Central memory CD8-positive, alpha-beta T cell (primary cell): Measurements from ENCODE around the gene PA2G4.
A peak's percentile ranks its signal among the peaks of the same experiment; 100 is the strongest.

Source experiments
- ATAC-seq: fragments of 150-1000 bp; cut with Tn5 transposase; replicated peaks from 2 replicates; pipeline ENCODE4 v1.10.0; 2022; ENCODE audit warnings: mild to moderate bottlenecking, moderate FRiP score, moderate number of reproducible peaks; ENCODE audit not compliant: poor library complexity, severe bottlenecking; ENCODE audit errors: extremely low read depth
- DNase-seq, 2 donors: peaks; one replicate each; pipeline ENCODE4 v3.0.0; 2021; ENCODE audit warnings: low spot score in 2 of 2
- H3K27ac Mint-ChIP-seq: one replicate; pipeline ENCODE4 v1.8.0; 2022; ENCODE audit warnings: low read depth, mild to moderate bottlenecking, moderate library complexity, mixed read lengths
- H3K27me3 Mint-ChIP-seq: one replicate; pipeline ENCODE4 v1.8.0; 2022; ENCODE audit warnings: mixed read lengths
- H3K36me3 Mint-ChIP-seq: one replicate; pipeline ENCODE4 v1.8.0; 2022; ENCODE audit warnings: mild to moderate bottlenecking, moderate library complexity, mixed read lengths; ENCODE audit not compliant: insufficient read depth
- H3K4me1 Mint-ChIP-seq: one replicate; pipeline ENCODE4 v1.8.0; 2022; ENCODE audit warnings: mixed read lengths
- H3K4me3 Mint-ChIP-seq: one replicate; pipeline ENCODE4 v1.8.0; 2022; ENCODE audit warnings: mild to moderate bottlenecking, moderate library complexity, mixed read lengths
- H3K9me3 Mint-ChIP-seq: one replicate; pipeline ENCODE4 v1.8.0; 2022; ENCODE audit warnings: mixed read lengths

The PA2G4 gene

GRCh38 chr12:56081393-56082347 is 22.7 kb upstream of the PA2G4 start:
- ATAC-seq (no peak), DNase-seq (no peak)
- Mint-ChIP-seq H3K4me3 (peak overlapping the region; percentile 78), H3K27me3 (peaks cover 26% of the 10 kb centered on the region), H3K36me3 (peaks cover 8% of the 10 kb centered on the region), H3K9me3 (no peaks in the 10 kb centered on the region), H3K27ac (no peak overlapping the region), H3K4me1 (peaks cover 13% of the 10 kb centered on the region)

- ATAC-seq (no peak), DNase-seq (no peak)
- Mint-ChIP-seq H3K4me1 (peaks cover 13% of the 10 kb centered on the region), H3K36me3 (peaks cover 8% of the 10 kb centered on the region), H3K9me3 (no peaks in the 10 kb centered on the region), H3K27me3 (peaks cover 26% of the 10 kb centered on the region), H3K4me3 (no peak overlapping the region), H3K27ac (no peak overlapping the region)
These were observed 22.0 kb upstream of the PA2G4 start for GRCh38 chr12:56082382-56082781.

GRCh38 chr12:56082967-56083366 is 21.4 kb upstream of the PA2G4 start:
- peaks cover 13% of the 10 kb centered on the region for H3K4me1 Mint-ChIP-seq

GRCh38 chr12:56084958-56085543 is 19.3 kb upstream of the PA2G4 start:
- Mint-ChIP-seq H3K9me3 (no peaks in the 10 kb centered on the region), H3K36me3 (peaks cover 4% of the 10 kb centered on the region), H3K4me3 (no peak overlapping the region), H3K27ac (no peak overlapping the region), H3K4me1 (peaks cover 9% of the 10 kb centered on the region), H3K27me3 (peaks cover 26% of the 10 kb centered on the region)
- DNase-seq: no peak
- ATAC-seq: no peak

More at GRCh38 chr12:56082967-56083366, 21.4 kb upstream of the PA2G4 start:
- peaks cover 26% of the 10 kb centered on the region for H3K27me3 Mint-ChIP-seq
- H3K4me3 Mint-ChIP-seq: no peak overlapping the region
- H3K36me3 Mint-ChIP-seq: peaks cover 8% of the 10 kb centered on the region
- no peak for DNase-seq
- no peaks in the 10 kb centered on the region for H3K9me3 Mint-ChIP-seq
- ATAC-seq: no peak
- H3K27ac Mint-ChIP-seq: no peak overlapping the region

- no peak for DNase-seq
- peaks cover 2% of the 10 kb centered on the region for H3K36me3 Mint-ChIP-seq
- no peak overlapping the region for H3K27ac Mint-ChIP-seq
- no peaks in the 10 kb centered on the region for H3K9me3 Mint-ChIP-seq
- H3K4me3 Mint-ChIP-seq: no peak overlapping the region
- no peak for ATAC-seq
- H3K27me3 Mint-ChIP-seq: peaks cover 22% of the 10 kb centered on the region
- H3K4me1 Mint-ChIP-seq: peaks cover 1% of the 10 kb centered on the region
These were observed 18.3 kb upstream of the PA2G4 start for GRCh38 chr12:56086096-56086495.

- no peak for ATAC-seq
- no peak for DNase-seq
- peaks cover 2% of the 10 kb centered on the region for H3K36me3 Mint-ChIP-seq
- H3K9me3 Mint-ChIP-seq: no peaks in the 10 kb centered on the region
- H3K4me1 Mint-ChIP-seq: no peaks in the 10 kb centered on the region
- H3K4me3 Mint-ChIP-seq: no peak overlapping the region
- peaks cover 17% of the 10 kb centered on the region for H3K27me3 Mint-ChIP-seq
- H3K27ac Mint-ChIP-seq: no peak overlapping the region
These were observed 17.8 kb upstream of the PA2G4 start for GRCh38 chr12:56086608-56087007.

- Mint-ChIP-seq H3K4me3 (no peak overlapping the region), H3K27me3 (peaks cover 11% of the 10 kb centered on the region), H3K4me1 (no peaks in the 10 kb centered on the region), H3K27ac (no peak overlapping the region), H3K9me3 (no peaks in the 10 kb centered on the region), H3K36me3 (peaks cover 2% of the 10 kb centered on the region)
- DNase-seq: no peak
- no peak for ATAC-seq
These were observed 17.1 kb upstream of the PA2G4 start for GRCh38 chr12:56087220-56087619.

- Mint-ChIP-seq H3K4me1 (peaks cover 24% of the 10 kb centered on the region), H3K27ac (no peak overlapping the region), H3K36me3 (peaks cover 2% of the 10 kb centered on the region), H3K9me3 (no peaks in the 10 kb centered on the region), H3K4me3 (no peak overlapping the region), H3K27me3 (peaks cover 10% of the 10 kb centered on the region)
- ATAC-seq (no peak), DNase-seq (no peak)
These were observed 6.6 kb upstream of the PA2G4 start for GRCh38 chr12:56097738-56098137.

- no peak overlapping the region for H3K4me3 Mint-ChIP-seq
- H3K9me3 Mint-ChIP-seq: no peaks in the 10 kb centered on the region
- peaks cover 33% of the 10 kb centered on the region for H3K4me1 Mint-ChIP-seq
- DNase-seq: no peak
- no peak overlapping the region for H3K27ac Mint-ChIP-seq
- ATAC-seq: no peak
- H3K27me3 Mint-ChIP-seq: peaks cover 2% of the 10 kb centered on the region
- peaks cover 8% of the 10 kb centered on the region for H3K36me3 Mint-ChIP-seq
These were observed 5.8 kb upstream of the PA2G4 start for GRCh38 chr12:56098592-56098991.

- ATAC-seq (no peak), DNase-seq (no peak)
- H3K9me3 Mint-ChIP-seq: no peaks in the 10 kb centered on the region
- peaks cover 45% of the 10 kb centered on the region for H3K4me1 Mint-ChIP-seq
- no peak overlapping the region for H3K4me3 Mint-ChIP-seq
- peaks cover 14% of the 10 kb centered on the region for H3K36me3 Mint-ChIP-seq
- no peaks in the 10 kb centered on the region for H3K27me3 Mint-ChIP-seq
- H3K27ac Mint-ChIP-seq: peak overlapping the region; percentile 25
These were observed 4.6 kb upstream of the PA2G4 start for GRCh38 chr12:56099787-56100186.

GRCh38 chr12:56101045-56101444 is 3.3 kb upstream of the PA2G4 start:
- no peak for ATAC-seq
- Mint-ChIP-seq H3K9me3 (no peaks in the 10 kb centered on the region), H3K27me3 (no peaks in the 10 kb centered on the region), H3K4me3 (no peak overlapping the region), H3K27ac (peak overlapping the region; percentile 98), H3K36me3 (peaks cover 17% of the 10 kb centered on the region), H3K4me1 (peaks cover 57% of the 10 kb centered on the region)
- DNase-seq: no peak

GRCh38 chr12:56102683-56103065 is 1.7 kb upstream of the PA2G4 start:
- H3K9me3 Mint-ChIP-seq: no peaks in the 10 kb centered on the region
- no peaks in the 10 kb centered on the region for H3K27me3 Mint-ChIP-seq

More at GRCh38 chr12:56102683-56103065, 1.7 kb upstream of the PA2G4 start:
- Mint-ChIP-seq H3K27ac (peak overlapping the region; percentile 98), H3K4me1 (peaks cover 65% of the 10 kb centered on the region), H3K36me3 (peaks cover 31% of the 10 kb centered on the region), H3K4me3 (peak overlapping the region; percentile 99)
- no peak for ATAC-seq
- no peak for DNase-seq
